A549 (cell line): ENCODE data around the gene HIVEP3.

Experiments
- CTCF ChIP-seq: fragments of >200 bp; sonication (Bioruptor Twin); formaldehyde crosslinking; IDR thresholded peaks from 3 replicates; pipeline ENCODE4 v1.5.1; 2016
- EHMT2 ChIP-seq: fragments of 200-600 bp; sonication (generic); IDR thresholded peaks from 2 replicates; pipeline ENCODE4 v1.6.1; 2016; ENCODE audit warnings: antibody characterized with exemption, low read depth, mild to moderate bottlenecking, moderate library complexity
- ESRRA ChIP-seq: fragments of 150-350 bp; IDR thresholded peaks from 2 replicates; pipeline ENCODE4 v1.6.1; 2014; ENCODE audit warnings: mild to moderate bottlenecking, low read length, borderline replicate concordance
- HDAC2 ChIP-seq: fragments of 200-600 bp; sonication (generic); IDR thresholded peaks from 2 replicates; pipeline ENCODE4 v1.6.1; 2016
- JUNB ChIP-seq: fragments of >200 bp; sonication (Bioruptor Twin); formaldehyde crosslinking; IDR thresholded peaks from 2 replicates; pipeline ENCODE4 v1.6.1; 2016
- MAFK ChIP-seq: fragments of 450-650 bp; IDR thresholded peaks from 2 replicates; pipeline ENCODE4 v1.6.1; 2014; ENCODE audit not compliant: partially characterized antibody
- POLR2A ChIP-seq: IDR thresholded peaks from 2 replicates; pipeline ENCODE4 v1.6.1; 2012; ENCODE audit warnings: mild to moderate bottlenecking, low read length
- REST ChIP-seq: fragments of 200-600 bp; sonication (generic); IDR thresholded peaks from 2 replicates; pipeline ENCODE4 v1.6.1; 2016; ENCODE audit warnings: antibody characterized with exemption, mild to moderate bottlenecking, moderate library complexity
- RFX5 ChIP-seq: fragments of 450-650 bp; IDR thresholded peaks from 2 replicates; pipeline ENCODE4 v1.7.1; 2014; ENCODE audit warnings: antibody characterized with exemption, mild to moderate bottlenecking, moderate library complexity
- ZSCAN20 ChIP-seq: fragments of 250-450 bp; sonication (Bioruptor Pico); IDR thresholded peaks from 2 replicates; pipeline ENCODE4 v1.8.0; 2022; ENCODE audit warnings: mild to moderate bottlenecking, moderate library complexity
- TF ChIP-seq, protein P1 (sequence below): fragments of 450-650 bp; IDR thresholded peaks from 2 replicates; pipeline ENCODE4 v1.6.1; 2014; ENCODE audit warnings: antibody characterized with exemption
- TF ChIP-seq, protein P2 (sequence below): IDR thresholded peaks from 2 replicates; pipeline ENCODE4 v1.6.1; 2012
- TF ChIP-seq, protein P3 (sequence below): fragments of 250-450 bp; sonication (Bioruptor Pico); IDR thresholded peaks from 2 replicates; pipeline ENCODE4 v1.5.0; 2021; ENCODE audit warnings: mild to moderate bottlenecking, moderate library complexity, borderline replicate concordance

GRCh38 chr1:41830726-41831125 is 88.0 kb downstream of the HIVEP3 start:
- TF ChIP-seq JUNB, result no peak
- TF ChIP-seq, protein P1, sequence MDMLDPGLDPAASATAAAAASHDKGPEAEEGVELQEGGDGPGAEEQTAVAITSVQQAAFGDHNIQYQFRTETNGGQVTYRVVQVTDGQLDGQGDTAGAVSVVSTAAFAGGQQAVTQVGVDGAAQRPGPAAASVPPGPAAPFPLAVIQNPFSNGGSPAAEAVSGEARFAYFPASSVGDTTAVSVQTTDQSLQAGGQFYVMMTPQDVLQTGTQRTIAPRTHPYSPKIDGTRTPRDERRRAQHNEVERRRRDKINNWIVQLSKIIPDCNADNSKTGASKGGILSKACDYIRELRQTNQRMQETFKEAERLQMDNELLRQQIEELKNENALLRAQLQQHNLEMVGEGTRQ, result no peak
- TF ChIP-seq REST, result no peak
- TF ChIP-seq CTCF, result no peak
- TF ChIP-seq EHMT2, result no peak
- no peak for TF ChIP-seq MAFK
- no peak for TF ChIP-seq ESRRA
- no peak for TF ChIP-seq POLR2A
- TF ChIP-seq, protein P2, sequence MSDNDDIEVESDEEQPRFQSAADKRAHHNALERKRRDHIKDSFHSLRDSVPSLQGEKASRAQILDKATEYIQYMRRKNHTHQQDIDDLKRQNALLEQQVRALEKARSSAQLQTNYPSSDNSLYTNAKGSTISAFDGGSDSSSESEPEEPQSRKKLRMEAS, result no peak
- TF ChIP-seq ZSCAN20 (CRISPR knock-in tag), result no peak
- TF ChIP-seq, protein P3, sequence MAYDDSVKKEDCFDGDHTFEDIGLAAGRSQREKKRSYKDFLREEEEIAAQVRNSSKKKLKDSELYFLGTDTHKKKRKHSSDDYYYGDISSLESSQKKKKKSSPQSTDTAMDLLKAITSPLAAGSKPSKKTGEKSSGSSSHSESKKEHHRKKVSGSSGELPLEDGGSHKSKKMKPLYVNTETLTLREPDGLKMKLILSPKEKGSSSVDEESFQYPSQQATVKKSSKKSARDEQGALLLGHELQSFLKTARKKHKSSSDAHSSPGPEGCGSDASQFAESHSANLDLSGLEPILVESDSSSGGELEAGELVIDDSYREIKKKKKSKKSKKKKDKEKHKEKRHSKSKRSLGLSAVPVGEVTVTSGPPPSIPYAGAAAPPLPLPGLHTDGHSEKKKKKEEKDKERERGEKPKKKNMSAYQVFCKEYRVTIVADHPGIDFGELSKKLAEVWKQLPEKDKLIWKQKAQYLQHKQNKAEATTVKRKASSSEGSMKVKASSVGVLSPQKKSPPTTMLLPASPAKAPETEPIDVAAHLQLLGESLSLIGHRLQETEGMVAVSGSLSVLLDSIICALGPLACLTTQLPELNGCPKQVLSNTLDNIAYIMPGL (CRISPR knock-in tag), result no peak
- TF ChIP-seq HDAC2, result no peak
- no peak for TF ChIP-seq RFX5
